SK-N-SH (cell line): ENCODE data around the gene TAS2R50.

ENCODE experiments used
- CTCF ChIP-seq: fragments of 200-600 bp; sonication (generic); IDR thresholded peaks from 2 replicates; pipeline ENCODE4 v1.6.1; 2017; ENCODE audit warnings: antibody characterized with exemption, mild to moderate bottlenecking, moderate library complexity
- EP300 ChIP-seq, 2 experiments: IDR thresholded peaks; 2 replicates each; pipeline versions ENCODE4 v1.4.0 to v1.6.1; 2012; ENCODE audit warnings: borderline replicate concordance in 1 of 2, low read depth in 1 of 2, low read length in 1 of 2
- EZH2phosphoT487 ChIP-seq: fragments of 200-600 bp; sonication (generic); IDR thresholded peaks from 2 replicates; pipeline ENCODE4 v1.6.1; 2017; ENCODE audit warnings: low read depth, mixed run types, mild to moderate bottlenecking, antibody characterized with exemption, moderate library complexity, borderline replicate concordance
- GATA2 ChIP-seq: sonication (generic); formaldehyde crosslinking; IDR thresholded peaks from 2 replicates; pipeline ENCODE4 v1.5.0; 2020; ENCODE audit warnings: mild to moderate bottlenecking, missing genetic modification reagents
- IRF3 ChIP-seq: fragments of 150-350 bp; IDR thresholded peaks from 2 replicates; pipeline ENCODE4 v1.6.1; 2016; ENCODE audit warnings: mild to moderate bottlenecking, low read depth, low read length
- JUND ChIP-seq: IDR thresholded peaks from 2 replicates; pipeline ENCODE4 v1.4.0; 2012
- MAX ChIP-seq: IDR thresholded peaks from 2 replicates; pipeline ENCODE4 v1.4.0; 2012; ENCODE audit warnings: low read depth
- PBX3 ChIP-seq: IDR thresholded peaks from 2 replicates; pipeline ENCODE4; 2012
- POLR2AphosphoS5 ChIP-seq: IDR thresholded peaks from 2 replicates; pipeline ENCODE4 v1.6.1; 2012; ENCODE audit warnings: low read depth, low read length
- RXRA ChIP-seq: IDR thresholded peaks from 2 replicates; pipeline ENCODE4 v1.4.0; 2012; ENCODE audit warnings: low read depth, mild to moderate bottlenecking, borderline replicate concordance
- USF1 ChIP-seq: IDR thresholded peaks from 2 replicates; pipeline ENCODE4 v1.4.0; 2012; ENCODE audit warnings: low read depth, borderline replicate concordance

- no peak for TF ChIP-seq CTCF
- no peak for TF ChIP-seq POLR2AphosphoS5
- no peak for TF ChIP-seq GATA2 (CRISPR knock-in tag)
- TF ChIP-seq EP300 (IDR thresholded peaks at IDR 0.05; ENCODE audit: borderline replicate concordance in 1 of 2, low read depth in 1 of 2, low read length in 1 of 2): no peak
- TF ChIP-seq MAX: no peak
- no peak for TF ChIP-seq JUND
- TF ChIP-seq IRF3: no peak
- no peak for TF ChIP-seq RXRA
- no peak for TF ChIP-seq USF1
- no peak for TF ChIP-seq PBX3
- no peak for TF ChIP-seq EZH2phosphoT487
Measured at GRCh38 chr12:10968765-10969456, 17.8 kb downstream of the TAS2R50 start.
